ENCODE data around the gene ADSL.

The ADSL gene

GRCh38 chr22:40406063-40406890, 60.0 kb downstream of the ADSL start:
- DNase-seq, result no peak

- no peak for DNase-seq
These were observed 60.9 kb downstream of the ADSL start for GRCh38 chr22:40407021-40407761.

- no peak for DNase-seq
These were observed 61.8 kb downstream of the ADSL start for GRCh38 chr22:40407831-40408717.

- no peak for DNase-seq
These were observed 62.7 kb downstream of the ADSL start for GRCh38 chr22:40408718-40409612.

GRCh38 chr22:40409613-40410113, 63.4 kb downstream of the ADSL start:
- no peak for DNase-seq

GRCh38 chr22:40410272-40410671, 64.0 kb downstream of the ADSL start:
- no peak for DNase-seq

GRCh38 chr22:40410731-40411505, 64.6 kb downstream of the ADSL start:
- DNase-seq, result no peak

- DNase-seq, result no peak
These were observed 65.2 kb downstream of the ADSL start for GRCh38 chr22:40411506-40411861.

GRCh38 chr22:40412441-40412840, 66.1 kb downstream of the ADSL start:
- DNase-seq, result no peak

GRCh38 chr22:40413873-40414272, 67.6 kb downstream of the ADSL start:
- no peak for DNase-seq

GRCh38 chr22:40414311-40414710, 68.0 kb downstream of the ADSL start:
- DNase-seq, result no peak

GRCh38 chr22:40414838-40415505, 68.7 kb downstream of the ADSL start:
- DNase-seq, result no peak

- DNase-seq, result no peak
These were observed 69.4 kb downstream of the ADSL start for GRCh38 chr22:40415531-40416266.

GRCh38 chr22:40416267-40416570, 69.9 kb downstream of the ADSL start:
- DNase-seq, result no peak

- no peak for DNase-seq
These were observed 70.3 kb downstream of the ADSL start for GRCh38 chr22:40416636-40417035.

- DNase-seq, result no peak
These were observed 70.7 kb downstream of the ADSL start for GRCh38 chr22:40417041-40417440.

GRCh38 chr22:40417881-40418280, 71.6 kb downstream of the ADSL start:
- DNase-seq, result no peak

- DNase-seq, result no peak
These were observed 72.3 kb downstream of the ADSL start for GRCh38 chr22:40418366-40419201.

GRCh38 chr22:40419718-40420117, 73.4 kb downstream of the ADSL start:
- DNase-seq, result no peak

Measured in activated CD4-positive, alpha-beta T cell treated with anti-CD3 and anti-CD28 coated beads for 48 hours (primary cell).